GM12892 (cell line): Measurements from ENCODE around the gene IL1RAP.

Source experiments
- POLR2A ChIP-seq: IDR thresholded peaks from 2 replicates; pipeline ENCODE4 v1.6.1; 2011; ENCODE audit warnings: low read depth, low read length, control low read depth
- POLR2AphosphoS5 ChIP-seq: IDR thresholded peaks from 2 replicates; pipeline ENCODE4 v1.6.1; 2011; ENCODE audit warnings: low read depth, low read length, control low read depth
- TAF1 ChIP-seq: IDR thresholded peaks from 2 replicates; pipeline ENCODE4 v1.6.1; 2011; ENCODE audit warnings: low read depth, mild to moderate bottlenecking, control low read depth, low read length, borderline replicate concordance

GRCh38 chr3:190607021-190607420, 93.1 kb downstream of the IL1RAP start:
- TF ChIP-seq POLR2A, result no peak
- no peak for TF ChIP-seq POLR2AphosphoS5
- TF ChIP-seq TAF1, result no peak
